Kidney (tissue), 14 donors: ENCODE data around the gene ARMC12. TPM values are rescaled to one million over a fixed set of nuclear protein-coding genes. Genes with fewer than 3 reads are reported as not detected.

Experiments used
- DNase-seq, 5 donors: peaks; one replicate each; pipeline ENCODE4 v3.0.0-alpha.2; 2013 to 2020
- FAIRE-seq: peaks from 2 replicates; lab custom pipeline; 2012; peaks lifted over from hg19 to GRCh38; lab: Jason Lieb, UNC
- H3K27ac ChIP-seq, 2 donors: one replicate each; pipeline ENCODE4 v1.7.0; 2013; ENCODE audit warnings: low read depth in 2 of 2, low read length in 2 of 2, inconsistent platforms in 1 of 2
- H3K27me3 ChIP-seq: one replicate; pipeline ENCODE4 v1.7.1; 2013; ENCODE audit warnings: low read length, inconsistent platforms; ENCODE audit not compliant: control insufficient read depth, insufficient read depth
- H3K36me3 ChIP-seq, 3 donors: one replicate each; pipeline versions ENCODE4 v1.7.0 to v1.7.1; 2013; ENCODE audit warnings: low read length in 3 of 3, control low read depth in 1 of 3, inconsistent platforms in 1 of 3; ENCODE audit not compliant: insufficient read depth in 3 of 3, control insufficient read depth in 2 of 3
- H3K4me1 ChIP-seq, 3 donors: one replicate each; pipeline versions ENCODE4 v1.7.0 to v1.7.1; 2013; ENCODE audit warnings: low read length in 3 of 3, inconsistent platforms in 1 of 3, low read depth in 1 of 3; ENCODE audit not compliant: control insufficient read depth in 2 of 3, insufficient read depth in 2 of 3
- H3K4me3 ChIP-seq, 3 donors: one replicate each; pipeline versions ENCODE4 v1.7.0 to v1.8.1; 2013; ENCODE audit warnings: low read length in 3 of 3, control low read depth in 1 of 3, inconsistent platforms in 1 of 3
- H3K9ac ChIP-seq, 3 donors: one replicate each; pipeline versions ENCODE4 v1.7.0 to v1.7.1; 2013; ENCODE audit warnings: low read length in 3 of 3, control low read depth in 1 of 3, inconsistent platforms in 1 of 3
- H3K9me3 ChIP-seq, 3 donors: one replicate each; pipeline versions ENCODE4 v1.7.0 to v1.7.1; 2013; ENCODE audit warnings: low read length in 3 of 3, control low read depth in 1 of 3, inconsistent platforms in 1 of 3; ENCODE audit not compliant: control insufficient read depth in 2 of 3, insufficient read depth in 1 of 3
- intact Hi-C: fragments of 100-400 bp; cut with DNase I; formaldehyde crosslinking; loops from one replicate; pipeline ENCODE4 v1.11.1; 2022
- polyA plus RNA-seq: library from polyadenylated mRNA; stranded (reverse); fragments of 350-450 nt; fragmentation: Illumina TruSeq; extraction: RNeasy Lipid Tissue Mini Kit (QIAGEN cat#74804); gene quantifications from one replicate; pipeline ENCODE4 v1.2.3, GENCODE V29; 2014; ENCODE audit warnings: low read depth, low replicate concordance; ENCODE audit not compliant: insufficient read depth
- total RNA-seq: library from RNA; stranded (reverse); fragmentation: NEBNext Ultra II Directional; extraction: Animal tissue kit (Norgen Biotek cat#: 25700); gene quantifications from one replicate; pipeline ENCODE4 v1.2.1, GENCODE V29; 2021
- TF ChIP-seq, protein P1 (sequence below): IDR thresholded peaks from 3 replicates; pipeline ENCODE4 v1.5.1; 2012; ENCODE audit warnings: mild to moderate bottlenecking, moderate library complexity, borderline replicate concordance; ENCODE audit not compliant: insufficient read depth; ENCODE audit errors: extremely low read depth
- donor health status: control.
- donor health status: control.
- donor health status: control.
- donor health status: control.
- donor health status: control.
- donor health status: DM: yes; HTN: yes; CAD: no.
- donor health status: Normal renal cell carcinoma (clear cell type).

The ARMC12 gene
- total and polyA plus RNA-seq, 2 donors from 2014 or later = 0.47 to 0.69 TPM

DNA sequence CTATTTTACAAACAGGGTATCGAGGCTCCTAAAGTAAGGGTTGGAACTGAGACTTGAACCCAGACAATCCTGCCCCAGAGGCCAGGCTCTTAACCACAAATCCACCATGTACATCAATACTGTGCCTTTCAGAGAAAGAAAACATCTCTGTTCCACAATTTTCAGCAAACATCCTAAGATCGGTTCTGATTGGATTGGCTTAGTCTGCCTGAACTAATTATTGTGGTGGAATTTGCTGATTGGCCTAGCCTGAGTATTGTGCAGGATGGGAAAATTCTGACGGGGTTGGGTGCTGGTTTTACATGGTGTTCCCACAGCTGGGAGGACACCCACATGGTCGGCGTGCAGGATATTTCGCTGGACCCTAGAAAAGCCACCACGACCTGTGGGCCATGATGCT is 43.9 kb downstream of the ARMC12 start, which contains the start of gene CLPSL1:
Gene CLPSL1 (plus strand): TSS at position 301 of the 400 bp plus-strand sequence. CDS start 92 bp downstream, at position 393.
- DNase-seq (no peak), FAIRE-seq (no peak)
- TF ChIP-seq, protein P1, sequence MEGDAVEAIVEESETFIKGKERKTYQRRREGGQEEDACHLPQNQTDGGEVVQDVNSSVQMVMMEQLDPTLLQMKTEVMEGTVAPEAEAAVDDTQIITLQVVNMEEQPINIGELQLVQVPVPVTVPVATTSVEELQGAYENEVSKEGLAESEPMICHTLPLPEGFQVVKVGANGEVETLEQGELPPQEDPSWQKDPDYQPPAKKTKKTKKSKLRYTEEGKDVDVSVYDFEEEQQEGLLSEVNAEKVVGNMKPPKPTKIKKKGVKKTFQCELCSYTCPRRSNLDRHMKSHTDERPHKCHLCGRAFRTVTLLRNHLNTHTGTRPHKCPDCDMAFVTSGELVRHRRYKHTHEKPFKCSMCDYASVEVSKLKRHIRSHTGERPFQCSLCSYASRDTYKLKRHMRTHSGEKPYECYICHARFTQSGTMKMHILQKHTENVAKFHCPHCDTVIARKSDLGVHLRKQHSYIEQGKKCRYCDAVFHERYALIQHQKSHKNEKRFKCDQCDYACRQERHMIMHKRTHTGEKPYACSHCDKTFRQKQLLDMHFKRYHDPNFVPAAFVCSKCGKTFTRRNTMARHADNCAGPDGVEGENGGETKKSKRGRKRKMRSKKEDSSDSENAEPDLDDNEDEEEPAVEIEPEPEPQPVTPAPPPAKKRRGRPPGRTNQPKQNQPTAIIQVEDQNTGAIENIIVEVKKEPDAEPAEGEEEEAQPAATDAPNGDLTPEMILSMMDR = no peak
- Histone ChIP-seq H3K27me3 (no peaks in the 10 kb centered on the region), H3K9me3 (no peaks in the 10 kb centered on the region), H3K4me3 (no peak within 1 kb of the TSS), H3K27ac (no peak within 1 kb of the TSS), H3K36me3 (no peaks in the 10 kb centered on the region), H3K9ac (no peak within 1 kb of the TSS), H3K4me1 (no peaks in the 10 kb centered on the region)
- intact Hi-C loops = no loop called here

DNA sequence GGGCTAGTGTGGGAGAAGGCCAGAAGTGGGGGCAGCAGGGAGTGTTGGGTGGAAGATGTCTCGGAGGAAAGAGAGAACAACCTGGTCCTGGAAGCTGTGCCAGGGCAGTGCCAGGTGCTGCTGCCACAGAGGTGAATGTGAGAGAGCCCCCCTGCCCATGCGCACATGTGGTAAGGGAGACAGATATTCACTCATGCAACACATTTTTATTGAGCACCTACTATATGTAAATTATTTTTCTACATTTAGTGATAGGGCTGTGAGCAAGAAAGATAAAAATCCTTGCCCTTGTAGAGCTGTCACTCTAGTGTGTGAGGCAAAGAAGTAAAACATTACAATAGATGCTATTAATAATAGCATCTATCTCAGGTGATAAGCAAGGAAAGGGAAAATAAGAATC is 44.5 kb downstream of the ARMC12 start:
- no peak overlapping the region for H3K4me3 ChIP-seq
- no peak overlapping the region for H3K27ac ChIP-seq
- H3K27me3 ChIP-seq = no peaks in the 10 kb centered on the region
- H3K9me3 ChIP-seq = no peaks in the 10 kb centered on the region
- TF ChIP-seq, protein P1 = no peak
- no peaks in the 10 kb centered on the region for H3K36me3 ChIP-seq
- DNase-seq (no peak), FAIRE-seq (no peak)
- H3K4me1 ChIP-seq = no peaks in the 10 kb centered on the region
- no peak overlapping the region for H3K9ac ChIP-seq
- intact Hi-C loops = no loop called here

DNA sequence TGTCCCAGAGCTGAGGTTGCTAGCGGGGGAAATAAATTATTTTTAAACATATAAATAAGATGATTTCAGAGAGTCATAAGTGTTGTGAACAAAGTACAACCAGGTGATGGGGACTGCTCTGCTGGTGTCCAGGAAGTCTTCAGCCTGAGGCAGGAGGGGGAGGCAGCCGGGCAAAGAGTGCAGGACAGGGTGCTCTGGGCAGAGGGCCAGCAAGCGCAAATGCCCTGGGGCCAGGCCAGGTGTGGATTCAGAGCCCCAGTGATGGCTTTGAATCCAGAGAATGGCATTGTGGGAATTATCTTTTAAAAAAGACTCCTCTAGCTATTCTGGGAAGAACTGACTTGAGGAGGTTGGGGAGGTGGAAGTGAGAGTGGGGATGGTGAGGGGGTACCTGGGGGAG is 45.6 kb downstream of the ARMC12 start:
- intact Hi-C loops = no loop called here
- Histone ChIP-seq H3K36me3 (no peaks in the 10 kb centered on the region), H3K4me3 (no peak overlapping the region), H3K27me3 (no peaks in the 10 kb centered on the region), H3K4me1 (no peaks in the 10 kb centered on the region), H3K9ac (no peak overlapping the region), H3K9me3 (no peaks in the 10 kb centered on the region), H3K27ac (no peak overlapping the region)
- no peak for FAIRE-seq
- TF ChIP-seq, protein P1 = no peak
- no peak for DNase-seq

DNA sequence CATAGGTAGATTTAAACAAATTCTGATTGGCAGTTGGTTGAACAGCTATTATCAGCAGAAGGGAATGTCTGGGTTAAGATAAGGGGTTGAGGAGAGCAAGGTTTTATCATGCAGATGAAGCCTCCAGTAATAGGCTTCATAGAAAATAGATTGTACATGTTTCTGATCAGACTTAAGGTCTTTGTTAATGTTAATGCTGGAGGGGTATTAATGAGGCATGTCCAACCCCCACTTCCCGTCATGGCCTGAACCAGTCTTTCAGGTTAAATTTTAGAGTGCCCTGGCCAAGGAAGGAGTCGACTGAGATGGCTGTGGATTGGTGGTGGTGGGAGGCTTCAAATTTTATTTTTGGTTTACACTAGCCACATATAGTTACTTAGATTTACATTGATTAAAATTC is 47.4 kb downstream of the ARMC12 start:
- Histone ChIP-seq H3K9ac (no peak overlapping the region), H3K27ac (no peak overlapping the region), H3K27me3 (no peaks in the 10 kb centered on the region), H3K4me3 (no peak overlapping the region), H3K36me3 (no peaks in the 10 kb centered on the region), H3K9me3 (no peaks in the 10 kb centered on the region), H3K4me1 (no peaks in the 10 kb centered on the region)
- DNase-seq (peak in 3 of 5 donors; percentile 32 to 60 (median 41)), FAIRE-seq (no peak)
- intact Hi-C loops = no loop called here
- TF ChIP-seq, protein P1 = no peak
